Measurements from ENCODE around the gene OOSP4A.

The OOSP4A gene

DNA sequence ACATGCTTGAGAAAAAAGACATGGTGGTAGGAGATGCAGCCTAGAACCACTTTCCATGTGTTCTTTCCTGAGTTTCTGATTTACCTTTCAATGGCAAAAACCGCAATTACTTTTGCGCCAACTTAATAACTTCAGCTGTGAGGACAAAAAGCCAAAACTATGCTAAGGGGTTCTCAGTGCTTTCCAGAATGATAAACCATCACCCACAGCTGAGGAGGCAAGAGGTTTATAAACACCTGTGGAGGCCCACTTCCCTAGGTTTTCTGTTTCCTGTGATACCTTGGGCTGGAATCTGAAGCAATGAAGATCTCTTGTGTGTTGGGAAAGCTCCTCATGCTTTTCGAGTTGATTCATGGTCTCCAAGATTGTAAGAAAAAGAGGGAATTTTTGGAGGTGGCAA is at the start of gene OOSP4A:
Gene OOSP4A (plus strand): TSS at position 301 of the 400 bp plus-strand sequence. CDS start 0 bp downstream, at position 301.
- no peak for DNase-seq
- intact Hi-C loops (cut with DNase I) = no loop called here

DNA sequence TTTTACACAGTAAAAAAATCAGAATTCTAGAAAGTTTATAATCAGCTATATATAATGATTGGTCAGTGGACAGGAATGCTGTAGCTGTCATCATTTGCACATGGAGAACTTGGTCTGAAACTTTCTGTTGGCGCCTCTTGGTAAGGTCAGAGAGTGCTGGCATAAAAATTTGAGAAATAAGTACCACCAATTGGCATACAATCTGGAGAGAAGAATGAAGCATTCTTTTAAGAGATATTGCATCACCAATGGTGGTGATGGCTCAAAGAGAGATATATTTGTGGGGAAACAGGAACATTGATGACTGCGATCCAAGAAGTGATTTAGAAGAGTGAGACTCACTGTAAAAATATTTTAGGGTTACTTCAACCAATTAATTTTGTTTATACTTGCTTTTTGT is 45.4 kb upstream of the OOSP4A start:
- intact Hi-C loops (cut with DNase I) = no loop called here
- no peak for DNase-seq

DNA sequence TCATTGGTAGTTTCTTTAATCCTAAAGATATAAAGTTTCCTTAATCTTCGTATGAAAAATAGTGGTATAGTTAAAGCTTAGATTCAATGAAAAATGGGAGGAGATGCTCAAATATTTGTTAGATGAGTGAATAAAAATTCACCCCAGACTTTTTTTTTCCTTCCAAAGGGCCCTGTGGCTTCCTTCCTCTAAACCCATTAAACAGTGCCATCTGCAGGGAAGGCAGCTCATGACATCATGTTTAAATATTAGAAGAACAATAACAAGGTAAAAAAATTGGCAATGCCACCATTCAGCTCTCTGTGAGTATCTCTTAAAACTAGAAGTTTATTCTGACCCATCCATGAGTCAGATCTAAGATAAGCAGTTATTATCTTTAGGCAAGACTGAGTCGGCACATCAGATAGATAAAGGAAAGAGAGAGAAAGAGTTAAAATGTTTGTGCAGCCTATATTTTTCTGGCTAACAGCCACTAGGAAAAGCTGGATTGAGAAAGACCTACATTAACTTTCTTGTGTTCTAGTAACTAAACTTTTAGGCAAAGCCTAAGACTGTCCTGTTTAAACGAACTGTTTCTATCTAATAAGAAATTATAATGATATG is 44.7 kb upstream of the OOSP4A start:
- no peak for DNase-seq
- intact Hi-C loops (cut with DNase I) = no loop called here

DNA sequence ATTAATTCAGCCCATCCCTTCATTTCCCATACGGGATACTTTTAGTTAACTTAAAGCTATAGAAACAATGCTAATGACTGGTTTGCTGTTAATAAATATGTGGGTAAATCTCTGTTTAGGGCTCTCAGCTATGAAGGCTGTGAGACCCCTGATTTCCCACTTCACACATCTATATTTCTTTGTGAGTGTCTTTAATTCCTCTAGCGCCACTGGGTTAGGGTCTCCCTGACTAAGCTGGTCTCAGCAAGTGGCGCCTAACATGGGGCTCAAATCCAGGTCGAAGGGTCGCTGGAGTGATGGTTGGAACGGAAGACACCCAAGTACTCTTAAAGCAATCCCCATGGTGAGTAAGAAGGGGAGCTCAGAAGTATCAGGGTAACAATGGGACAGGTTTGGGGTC is 40.0 kb upstream of the OOSP4A start:
- intact Hi-C loops (cut with DNase I) = no loop called here

DNA sequence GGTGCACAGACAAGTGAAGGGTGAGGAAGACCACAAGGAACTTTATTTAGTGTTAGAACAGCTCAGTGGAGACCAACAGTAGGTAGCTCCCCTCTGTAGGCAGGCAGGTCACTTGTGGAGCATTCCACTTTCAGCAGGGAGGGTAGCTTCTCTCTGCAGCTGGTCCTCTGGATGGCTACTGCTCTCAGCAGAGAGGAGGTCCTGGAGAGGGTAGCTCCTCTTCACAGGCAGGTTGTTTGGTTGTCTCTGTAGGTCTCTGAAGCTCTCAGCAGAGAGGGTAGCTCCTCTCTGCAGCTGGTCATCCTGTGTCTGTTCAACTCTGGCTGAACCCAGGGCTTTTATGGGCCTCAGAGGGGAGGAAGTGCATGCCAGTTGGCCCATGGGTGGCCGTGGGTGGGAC is 32.1 kb upstream of the OOSP4A start:
- intact Hi-C loops (cut with DNase I) = no loop called here
- DNase-seq = no peak

More for the DNA sequence above, 40.0 kb upstream of the OOSP4A start:
- DNase-seq = no peak

DNA sequence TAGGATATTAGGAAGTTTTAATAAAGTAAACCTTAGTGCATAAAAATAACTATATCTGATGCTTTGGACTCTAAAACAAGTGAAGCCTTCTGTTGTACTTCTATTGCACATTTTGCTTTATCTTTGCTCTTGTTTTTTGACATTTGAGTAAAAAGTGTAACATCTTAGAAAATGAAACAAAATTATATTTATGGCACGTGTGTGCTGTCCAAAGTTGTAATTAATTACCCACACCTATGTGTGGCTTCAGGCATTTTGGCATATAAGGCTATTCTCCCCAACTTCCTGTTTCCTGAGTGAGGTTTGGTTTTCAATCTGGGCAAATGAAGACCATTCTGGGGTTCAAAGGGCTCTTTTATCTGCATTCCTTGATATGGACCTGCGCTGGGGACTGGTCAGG is 25.7 kb upstream of the OOSP4A start, which contains the start of gene OOSP1:
Gene OOSP1 (plus strand): TSS at position 301 of the 400 bp plus-strand sequence. CDS start 23 bp downstream, at position 324.
- intact Hi-C loops (cut with DNase I) = no loop called here
- DNase-seq = no peak

DNA sequence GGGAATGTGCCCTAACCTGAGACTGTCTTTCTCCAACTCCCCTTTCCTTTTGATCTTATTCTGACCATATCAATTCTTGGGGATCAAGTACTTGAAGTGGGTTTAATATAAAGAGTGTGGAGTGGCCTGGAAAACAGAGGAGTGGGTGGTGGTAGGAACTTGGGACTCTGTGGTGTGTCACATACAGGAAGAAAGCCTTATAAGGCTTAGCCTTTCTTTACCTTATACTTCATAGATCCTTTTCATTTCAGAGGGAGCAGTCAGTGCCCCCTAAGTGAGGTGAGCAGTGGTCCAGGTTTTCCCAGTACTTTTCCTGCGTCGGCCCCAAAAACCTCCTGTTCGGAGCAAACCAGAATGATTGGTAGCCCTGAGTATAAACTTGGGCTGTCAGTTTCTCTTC is 25.1 kb upstream of the OOSP4A start:
- intact Hi-C loops (cut with DNase I) = no loop called here
- no peak for DNase-seq

DNA sequence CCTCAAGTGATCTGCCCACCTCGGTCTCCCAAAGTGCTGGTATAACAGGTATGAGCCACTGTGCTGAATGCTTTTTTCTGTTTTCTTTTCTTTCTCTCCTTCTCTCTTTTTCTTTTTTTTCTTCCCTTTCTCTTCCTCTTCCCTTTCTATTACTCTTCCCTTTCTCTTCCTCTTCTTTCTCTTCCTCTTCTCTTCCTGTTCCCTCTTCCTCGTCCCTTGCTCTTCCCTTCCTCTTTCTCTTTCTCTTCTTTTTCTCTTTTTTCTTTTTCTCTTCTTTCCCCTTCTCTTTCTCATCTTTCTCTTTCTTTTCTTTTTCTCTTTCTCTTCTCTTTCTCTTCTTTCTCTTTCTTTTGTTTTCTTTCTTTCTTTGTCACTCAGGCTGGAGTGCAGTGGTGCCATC is 24.4 kb upstream of the OOSP4A start:
- DNase-seq = no peak
- intact Hi-C loops (cut with DNase I) = no loop called here

DNA sequence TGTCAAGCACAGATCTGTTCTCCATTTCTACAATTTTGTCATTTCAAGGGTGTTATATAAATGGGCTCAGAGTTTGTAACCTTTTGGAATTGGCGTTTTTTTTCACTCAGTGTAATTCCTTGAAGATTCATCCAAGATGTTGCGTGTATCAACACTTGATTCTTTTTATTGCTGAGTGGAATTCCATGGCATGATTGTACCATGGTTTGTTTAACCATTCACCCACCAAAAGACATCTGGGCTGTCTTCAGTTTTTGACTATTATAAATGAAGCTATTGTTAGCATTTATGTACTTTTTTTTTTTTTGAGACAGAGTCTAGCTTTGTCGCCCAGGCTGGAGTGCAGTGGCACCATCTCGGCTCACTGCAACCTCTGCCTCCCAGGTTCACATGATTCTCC is 22.7 kb upstream of the OOSP4A start:
- no peak for DNase-seq
- intact Hi-C loops (cut with DNase I) = no loop called here

DNA sequence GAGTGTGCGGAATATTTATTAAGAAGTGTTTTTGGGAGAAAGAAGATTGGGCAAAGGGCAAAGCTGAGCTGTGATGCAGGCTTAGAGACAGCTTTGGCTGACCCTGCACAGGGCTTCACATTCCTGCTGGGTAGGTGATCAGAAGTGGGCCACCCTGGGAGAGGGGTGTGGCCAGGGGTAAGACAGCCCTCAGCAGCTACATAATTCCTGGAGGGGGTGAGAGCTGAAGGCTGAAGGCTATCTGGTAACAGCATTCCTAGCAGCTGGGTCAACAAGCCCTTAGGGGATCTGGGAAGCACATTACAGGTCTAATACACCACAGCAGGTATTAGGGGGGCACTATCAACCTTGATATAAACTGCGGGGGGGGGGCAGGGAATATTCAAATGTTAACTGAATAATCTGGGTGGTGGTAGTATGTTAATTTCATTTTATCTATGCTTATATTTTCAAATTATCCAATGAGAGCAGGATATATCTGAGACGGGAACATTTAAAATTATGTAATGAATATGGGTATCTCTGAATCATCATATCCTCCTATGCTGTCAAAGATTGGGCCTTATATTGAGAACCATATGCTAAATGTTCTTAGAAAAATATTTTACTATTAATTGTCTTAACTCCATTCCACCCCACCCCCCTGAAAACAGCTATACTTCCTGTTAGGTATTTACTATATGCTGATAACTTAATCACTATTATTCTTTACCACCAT is 19.7 kb upstream of the OOSP4A start:
- DNase-seq = no peak
- intact Hi-C loops (cut with DNase I) = no loop called here

DNA sequence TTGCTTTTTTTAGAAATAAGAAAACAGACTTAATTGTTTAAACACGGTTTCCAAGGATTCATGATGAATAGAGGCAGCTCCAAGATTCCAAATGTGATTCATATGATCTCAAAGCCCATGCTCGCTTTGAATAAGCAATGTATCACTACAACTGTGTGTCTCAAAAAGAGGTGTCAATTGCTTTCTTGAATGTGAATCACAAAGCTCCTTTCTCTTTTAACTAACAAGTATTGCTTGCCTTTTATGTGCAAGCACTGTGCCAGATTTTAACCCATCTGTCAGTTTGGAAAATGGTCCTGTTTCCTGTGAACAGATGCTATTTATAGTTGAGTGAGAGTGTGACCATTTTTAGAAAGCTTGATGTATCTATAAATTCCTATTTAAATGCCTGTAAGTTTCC is 19.1 kb upstream of the OOSP4A start:
- intact Hi-C loops (cut with DNase I) = no loop called here
- no peak for DNase-seq

DNA sequence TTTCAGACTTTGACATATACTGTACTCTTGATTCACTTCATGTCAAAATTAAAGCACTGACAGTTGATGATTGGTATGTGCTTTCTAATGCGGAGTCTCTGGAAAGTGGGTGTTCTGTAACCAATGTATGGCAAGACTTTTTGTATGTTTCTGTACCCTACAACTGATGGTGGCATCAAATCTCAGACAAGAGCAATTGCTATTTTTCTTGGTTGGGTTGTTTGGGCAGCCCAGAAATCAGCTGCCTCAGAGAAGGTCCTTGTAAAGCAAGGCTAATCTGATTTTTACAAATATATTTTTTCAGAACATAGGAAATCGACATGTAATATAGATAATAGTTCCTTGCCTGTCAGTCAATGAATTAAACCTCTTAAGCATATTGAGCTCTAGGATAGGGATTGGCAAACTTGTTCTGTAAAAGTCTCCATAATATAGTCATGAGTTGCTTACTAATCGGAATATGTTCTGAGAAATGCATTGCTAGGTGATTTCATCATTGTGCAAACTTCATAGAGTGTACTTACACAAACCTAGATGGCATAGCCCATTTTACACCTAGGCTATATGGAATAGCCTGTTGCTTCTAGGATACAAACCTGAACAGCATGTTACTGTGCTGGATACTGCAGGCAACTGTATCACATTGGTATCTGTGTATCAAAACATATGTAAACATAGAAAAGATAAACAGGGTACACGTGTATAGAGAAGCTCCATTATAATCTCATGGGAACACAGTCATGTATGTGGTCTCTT is 10.2 kb upstream of the OOSP4A start:
- no peak for DNase-seq
- intact Hi-C loops (cut with DNase I) = no loop called here

DNA sequence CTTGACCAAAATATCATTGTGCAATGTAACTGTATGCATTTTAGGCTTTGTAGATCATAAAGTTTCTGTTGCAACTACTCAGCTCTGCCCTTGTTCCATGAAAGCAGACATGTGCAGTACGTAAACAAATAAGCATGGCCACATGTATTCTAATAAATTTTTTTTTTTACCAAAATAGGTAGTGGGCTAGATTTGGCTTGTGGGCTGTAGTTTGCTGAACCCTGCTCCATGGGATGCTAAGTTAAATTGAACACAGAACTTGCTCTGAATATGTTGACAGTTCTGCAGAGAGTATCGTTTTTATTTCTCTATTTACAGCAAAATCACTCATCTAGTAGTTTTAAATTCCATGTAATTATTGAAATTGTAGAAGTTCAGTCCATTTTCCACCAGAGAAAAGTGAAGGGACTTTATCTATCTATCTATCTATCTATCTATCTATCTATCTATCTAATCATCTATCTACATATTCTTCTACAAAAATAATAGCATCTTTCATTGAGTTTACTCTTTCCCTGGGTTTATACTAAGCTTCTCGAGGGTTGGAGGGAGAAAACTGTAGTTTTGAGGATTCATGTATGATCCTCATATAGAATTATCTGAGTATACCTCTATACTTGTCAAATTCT is 9.5 kb upstream of the OOSP4A start:
- DNase-seq = no peak
- intact Hi-C loops (cut with DNase I) = no loop called here

DNA sequence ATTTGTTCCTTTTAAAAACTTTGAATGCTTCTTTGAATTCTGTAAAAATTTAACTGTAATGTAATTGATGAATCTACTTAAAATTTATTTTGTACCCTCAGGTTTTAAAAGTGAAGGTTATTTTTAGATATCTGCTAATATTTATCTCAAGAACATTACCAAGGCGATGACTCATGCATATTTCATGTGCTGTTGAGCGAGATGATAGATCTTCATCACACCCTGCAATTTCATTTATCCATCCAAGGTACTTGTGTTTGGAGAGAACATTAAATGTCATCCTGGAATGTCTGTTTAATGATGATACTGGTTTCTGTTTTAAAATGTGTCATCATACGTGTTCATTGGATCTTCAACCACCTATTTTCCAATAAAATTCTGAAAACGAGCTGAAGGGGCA is 6.7 kb upstream of the OOSP4A start:
- intact Hi-C loops (cut with DNase I) = no loop called here
- DNase-seq = peak in 1 of 42 donors; percentile 17

DNA sequence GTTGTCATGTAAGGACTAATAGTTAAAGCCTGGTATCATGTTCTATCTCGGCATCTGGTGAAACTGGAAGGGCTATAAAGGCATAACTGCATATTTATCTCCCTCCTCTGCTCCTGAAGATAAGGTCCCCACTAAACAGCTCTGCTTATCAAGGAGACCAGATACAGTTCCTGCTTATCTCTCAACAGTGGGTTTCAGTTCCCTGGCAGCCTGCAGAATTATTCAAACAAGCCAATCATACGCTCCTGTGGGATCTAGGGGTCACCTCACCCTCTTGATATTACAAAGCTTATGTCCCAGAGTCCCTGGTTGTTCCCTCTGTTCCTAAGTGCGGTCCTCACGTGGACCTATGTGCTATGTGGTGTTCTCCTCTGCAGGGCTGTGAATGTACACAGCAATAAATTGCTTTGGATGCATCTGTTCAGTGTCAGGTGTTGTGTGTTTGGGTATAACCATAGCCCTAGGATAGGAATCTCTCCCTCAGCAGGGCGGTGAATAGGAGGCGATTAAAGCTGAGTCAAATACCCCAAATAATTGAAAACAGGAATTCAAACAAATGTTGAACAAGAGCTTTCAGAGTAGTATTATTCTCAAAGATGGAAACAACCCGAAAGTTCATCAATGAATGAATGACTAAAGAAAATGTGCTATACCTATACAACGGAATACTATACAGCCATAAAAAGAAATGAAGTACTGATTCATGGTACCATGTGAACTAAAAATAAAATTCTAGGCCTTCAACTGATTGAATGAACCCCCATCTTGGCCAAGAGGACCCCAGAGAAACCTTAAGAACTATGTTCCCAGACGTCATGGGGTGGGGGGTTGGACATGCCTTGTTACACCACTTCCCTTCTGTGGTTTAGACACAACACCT is 3.1 kb upstream of the OOSP4A start:
- no peak for DNase-seq
- intact Hi-C loops (cut with DNase I) = no loop called here

DNA sequence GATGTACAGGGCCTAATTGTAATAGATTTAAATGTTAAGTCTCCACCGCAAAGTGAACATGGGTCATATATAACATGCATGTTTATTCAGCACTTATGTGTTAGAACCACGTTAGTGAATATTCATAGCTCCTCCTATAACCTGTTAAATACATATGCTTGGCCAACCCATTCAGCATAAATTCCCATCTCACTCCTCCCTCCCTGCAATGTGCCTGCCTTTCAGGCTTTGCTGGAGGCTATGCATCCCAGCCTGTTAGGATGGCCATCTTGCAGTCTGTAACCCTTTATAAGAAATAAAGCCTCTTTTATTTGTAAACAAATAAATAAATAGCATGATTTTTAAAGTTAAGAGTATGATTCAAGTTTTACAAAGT is 1.7 kb upstream of the OOSP4A start:
- DNase-seq = no peak
- intact Hi-C loops (cut with DNase I) = no loop called here

DNA sequence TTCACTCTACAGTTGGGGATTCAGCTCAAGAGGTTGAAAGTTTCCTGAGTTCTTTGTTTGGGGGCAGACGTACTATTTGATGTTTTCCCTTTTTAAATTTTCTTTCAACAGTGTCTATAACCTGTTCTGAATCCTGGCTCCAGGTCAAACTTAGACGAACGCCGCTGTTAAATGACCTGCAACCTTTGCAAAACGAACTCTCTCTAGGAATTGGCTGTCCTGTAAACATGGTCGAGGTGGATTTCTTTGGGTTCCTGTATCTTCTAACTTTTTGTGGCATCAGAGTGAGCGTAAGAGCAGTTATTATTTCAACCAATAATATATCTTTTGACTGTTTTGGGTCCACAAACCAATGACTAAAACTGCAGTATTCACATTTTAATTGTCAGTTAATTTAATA is 1.6 kb downstream of the OOSP4A start:
- intact Hi-C loops (cut with DNase I) = no loop called here
- DNase-seq = no peak

DNA sequence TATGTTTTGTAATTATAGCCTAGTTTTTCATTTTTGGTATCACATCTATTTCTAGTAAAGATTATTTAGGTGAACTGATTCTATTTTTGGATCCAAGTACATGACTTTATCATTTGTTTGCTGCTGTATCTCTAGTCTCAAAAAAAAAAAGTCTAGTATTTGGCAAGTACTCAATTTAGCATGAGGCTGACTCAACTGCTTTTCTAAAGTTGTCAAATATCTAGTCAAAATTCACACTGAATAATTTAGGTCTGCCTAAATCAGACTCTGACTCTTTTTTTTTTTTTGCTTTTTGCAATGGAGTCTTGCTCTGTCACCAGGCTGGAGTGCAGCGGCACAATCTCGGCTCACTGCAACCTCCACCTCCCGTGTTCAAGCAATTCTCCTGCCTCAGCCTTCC is 2.4 kb downstream of the OOSP4A start:
- peak in 3 of 42 donors; percentile 5 to 20 (median 8) for DNase-seq
- intact Hi-C loops (cut with DNase I) = no loop called here

All from head of caudate nucleus (tissue), 42 donors.